KMS-11 (cell line): ENCODE data around the gene EMP3.
"Not testable (repeated sequence)": the region's sequence is repeated elsewhere in the genome, so short reads cannot be mapped to it uniquely, and the experiment has no call there.

Experiments
- H2AFZ ChIP-seq: fragments of 200-600 bp; sonication (generic); 2 replicates; pipeline ENCODE4 v1.6.1; 2016; ENCODE audit warnings: antibody characterized with exemption, mixed run types, low read depth
- H3K27ac ChIP-seq: fragments of 200-600 bp; sonication (generic); 2 replicates; pipeline ENCODE4 v1.6.1; 2016; ENCODE audit warnings: mild to moderate bottlenecking, mixed run types
- H3K27me3 ChIP-seq: fragments of 200-600 bp; sonication (generic); 2 replicates; pipeline ENCODE4 v1.6.1; 2017; ENCODE audit warnings: mild to moderate bottlenecking, low read depth, mixed run types, moderate library complexity; ENCODE audit not compliant: insufficient read depth
- H3K36me3 ChIP-seq: fragments of 200-600 bp; sonication (generic); 2 replicates; pipeline ENCODE4 v1.6.1; 2017; ENCODE audit warnings: mild to moderate bottlenecking, mixed run types; ENCODE audit not compliant: insufficient read depth
- H3K4me1 ChIP-seq: fragments of 200-600 bp; sonication (generic); 2 replicates; pipeline ENCODE4 v1.6.1; 2016; ENCODE audit warnings: mild to moderate bottlenecking, low read depth, mixed run types; ENCODE audit not compliant: poor library complexity, severe bottlenecking
- H3K4me2 ChIP-seq: fragments of 200-600 bp; sonication (generic); 2 replicates; pipeline ENCODE4 v1.7.0; 2016; ENCODE audit warnings: mild to moderate bottlenecking, mixed run types
- H3K4me3 ChIP-seq: fragments of 200-600 bp; sonication (generic); IDR thresholded peaks from 2 replicates; pipeline ENCODE4 v1.6.1; 2017; ENCODE audit warnings: low read depth, low read length, mixed read lengths; ENCODE audit not compliant: insufficient read depth
- H3K79me2 ChIP-seq: fragments of 200-600 bp; sonication (generic); 2 replicates; pipeline ENCODE4 v1.6.1; 2016; ENCODE audit warnings: low read depth, mixed run types; ENCODE audit not compliant: insufficient read depth
- H3K9ac ChIP-seq: fragments of 200-600 bp; sonication (generic); 2 replicates; pipeline ENCODE4 v1.6.1; 2016; ENCODE audit warnings: mild to moderate bottlenecking, mixed run types
- H4K20me1 ChIP-seq: fragments of 200-600 bp; sonication (generic); 2 replicates; pipeline ENCODE4 v1.6.1; 2016; ENCODE audit warnings: mild to moderate bottlenecking, mixed run types; ENCODE audit not compliant: insufficient read depth
- CTCF ChIP-seq: fragments of 200-600 bp; sonication (generic); conservative IDR thresholded peaks from 2 replicates; pipeline ENCODE4 v1.6.1; 2017; ENCODE audit warnings: low read depth, mild to moderate bottlenecking, antibody characterized with exemption, low read length, moderate library complexity, mixed read lengths

Gene EMP3

GRCh38 chr19:48302600-48302959 is 22.8 kb upstream of the EMP3 start:
- H3K4me2 ChIP-seq = no peak overlapping the region
- H2AFZ ChIP-seq = no peak overlapping the region
- no peaks in the 10 kb centered on the region for H3K79me2 ChIP-seq
- H3K4me1 ChIP-seq = no peaks in the 10 kb centered on the region
- H3K27me3 ChIP-seq = peaks cover 94% of the 10 kb centered on the region
- no peaks in the 10 kb centered on the region for H3K36me3 ChIP-seq
- no peak overlapping the region for H3K4me3 ChIP-seq
- H3K9ac ChIP-seq = no peak overlapping the region
- no peak for TF ChIP-seq CTCF
- no peak overlapping the region for H3K27ac ChIP-seq
- no peaks in the 10 kb centered on the region for H4K20me1 ChIP-seq

DNA sequence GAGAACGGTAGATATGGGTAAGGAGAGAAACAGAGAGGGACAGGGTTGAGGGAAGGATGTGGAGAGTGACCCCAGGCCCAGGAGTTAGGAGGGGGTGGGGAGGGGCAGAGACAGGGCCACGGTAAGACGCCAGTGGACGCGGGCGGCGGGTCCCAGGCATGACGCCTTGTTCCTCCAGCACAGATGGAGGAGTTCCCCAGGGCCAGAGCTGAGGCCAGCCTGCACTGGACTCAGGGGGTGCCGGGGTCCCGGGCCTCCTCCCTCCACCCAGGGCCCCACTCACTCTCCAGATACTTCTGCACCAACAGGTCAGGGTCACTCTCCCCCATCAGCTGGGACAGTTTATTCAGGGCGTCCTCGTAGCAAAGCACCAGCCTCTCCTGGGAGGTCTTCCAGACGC is 22.0 kb upstream of the EMP3 start:
- H3K27me3 ChIP-seq = peaks cover 87% of the 10 kb centered on the region
- H3K27ac ChIP-seq = no peak overlapping the region

GRCh38 chr19:48303866-48304265 is 21.5 kb upstream of the EMP3 start:
- TF ChIP-seq CTCF = no peak
- no peak overlapping the region for H3K9ac ChIP-seq
- H3K79me2 ChIP-seq = no peaks in the 10 kb centered on the region
- H4K20me1 ChIP-seq = no peaks in the 10 kb centered on the region
- H2AFZ ChIP-seq = no peak overlapping the region
- H3K4me2 ChIP-seq = no peak overlapping the region
- H3K36me3 ChIP-seq = no peaks in the 10 kb centered on the region
- peaks cover 11% of the 10 kb centered on the region for H3K4me1 ChIP-seq
- no peak overlapping the region for H3K4me3 ChIP-seq
- no peak overlapping the region for H3K27ac ChIP-seq
- peaks cover 83% of the 10 kb centered on the region for H3K27me3 ChIP-seq

More for the DNA sequence above, 22.0 kb upstream of the EMP3 start:
- Histone ChIP-seq H3K36me3 (no peaks in the 10 kb centered on the region), H4K20me1 (no peaks in the 10 kb centered on the region), H3K4me2 (no peak overlapping the region), H3K79me2 (no peaks in the 10 kb centered on the region), H3K4me3 (no peak overlapping the region), H3K4me1 (peaks cover 6% of the 10 kb centered on the region), H3K9ac (no peak overlapping the region), H2AFZ (no peak overlapping the region)
- TF ChIP-seq CTCF = no peak

DNA sequence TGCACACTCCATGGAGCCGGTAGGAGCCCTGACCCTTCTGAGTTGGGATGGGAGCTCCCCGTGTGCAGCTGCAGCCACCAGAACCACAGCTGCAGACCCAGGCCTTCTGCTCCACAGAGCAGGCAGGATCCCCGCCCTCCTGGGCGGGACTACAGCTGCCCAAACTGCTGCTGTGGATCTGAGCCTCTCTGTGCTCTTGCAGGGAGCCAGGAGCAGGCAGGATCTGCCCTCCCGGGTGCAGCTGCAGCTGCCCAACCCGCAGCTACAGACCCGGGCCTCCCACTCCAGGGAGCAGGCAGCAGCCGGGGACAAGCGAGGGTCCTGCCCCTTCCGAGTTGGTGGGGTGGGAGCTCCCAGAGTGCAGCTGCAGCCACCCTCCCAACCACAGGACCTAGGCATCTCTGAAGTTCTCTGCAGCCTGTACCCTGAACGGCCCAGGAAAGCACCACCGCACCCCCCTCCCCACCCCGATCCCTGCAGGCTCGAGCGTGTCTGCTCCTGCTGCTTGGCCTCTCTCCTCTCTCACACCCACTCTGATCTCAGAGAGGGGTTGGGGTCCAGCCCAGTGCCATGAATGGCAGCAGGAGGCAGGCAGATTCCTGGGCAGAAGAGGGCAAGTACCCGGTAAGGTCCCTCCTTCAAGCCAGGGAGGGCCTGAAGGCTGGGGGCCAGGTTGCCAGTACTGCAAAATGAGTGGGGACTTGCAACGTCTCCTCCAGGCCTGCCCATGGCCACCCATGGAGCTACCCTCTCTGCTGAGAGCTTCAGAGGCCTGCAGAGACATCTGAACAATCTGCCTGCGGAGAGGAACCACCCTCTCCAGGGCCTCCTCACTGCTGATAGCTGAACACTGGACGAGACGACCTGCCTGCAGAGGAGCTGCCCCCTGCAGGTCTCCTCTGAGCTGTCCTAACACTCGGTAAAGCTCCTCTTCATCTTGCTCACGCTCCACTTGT is 16.4 kb upstream of the EMP3 start:
- Histone ChIP-seq H3K27me3 (peaks cover 34% of the 10 kb centered on the region), H2AFZ (peak overlapping the region; percentile 46), H3K4me1 (peaks cover 11% of the 10 kb centered on the region), H4K20me1 (no peaks in the 10 kb centered on the region), H3K79me2 (no peaks in the 10 kb centered on the region), H3K27ac (no peak overlapping the region), H3K36me3 (no peaks in the 10 kb centered on the region), H3K4me2 (peak overlapping the region; percentile 23; the same call in 1 of the 2 replicates), H3K4me3 (no peak overlapping the region), H3K9ac (no peak overlapping the region)
- no peak for TF ChIP-seq CTCF

DNA sequence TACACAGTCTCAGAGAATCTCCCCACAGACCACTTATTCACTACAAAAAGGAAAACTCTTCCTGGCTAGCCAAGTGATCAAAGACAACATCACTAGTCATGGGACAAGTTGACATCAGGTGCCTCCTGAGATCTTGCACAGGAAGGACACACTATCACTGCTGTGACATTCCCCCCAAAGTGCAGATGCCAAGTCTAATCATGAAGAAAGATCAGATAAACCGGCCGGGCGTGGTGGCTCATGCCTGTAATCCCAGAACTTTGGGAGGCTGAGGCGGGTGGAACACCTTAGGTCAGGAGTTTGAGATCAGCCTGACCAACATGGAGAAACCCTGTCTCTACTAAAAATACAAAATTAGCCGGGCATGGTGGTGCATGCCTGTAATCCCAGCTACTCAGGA is 15.6 kb upstream of the EMP3 start:
- not testable (repeated sequence) for H4K20me1 ChIP-seq, H3K36me3 ChIP-seq, H3K27ac ChIP-seq, H3K4me3 ChIP-seq, H3K9ac ChIP-seq, H3K79me2 ChIP-seq, H3K4me2 ChIP-seq
- Histone ChIP-seq H3K4me1 (peaks cover 11% of the 10 kb centered on the region), H2AFZ (peak overlapping the region; percentile 46; the same call in 1 of the 2 replicates), H3K27me3 (peaks cover 26% of the 10 kb centered on the region)
